Fibroblast of gingiva (primary cell): Measurements from ENCODE around the gene COL16A1.
A peak's percentile ranks its signal among the peaks of the same experiment; 100 is the strongest.

ENCODE experiments used
- DNase-seq: peaks from one replicate; pipeline ENCODE4 v3.0.0-alpha.2; 2011; ENCODE audit warnings: low read depth

COL16A1 gene

GRCh38 chr1:31665234-31665878, 38.5 kb downstream of the COL16A1 start:
- DNase-seq: no peak

DNA sequence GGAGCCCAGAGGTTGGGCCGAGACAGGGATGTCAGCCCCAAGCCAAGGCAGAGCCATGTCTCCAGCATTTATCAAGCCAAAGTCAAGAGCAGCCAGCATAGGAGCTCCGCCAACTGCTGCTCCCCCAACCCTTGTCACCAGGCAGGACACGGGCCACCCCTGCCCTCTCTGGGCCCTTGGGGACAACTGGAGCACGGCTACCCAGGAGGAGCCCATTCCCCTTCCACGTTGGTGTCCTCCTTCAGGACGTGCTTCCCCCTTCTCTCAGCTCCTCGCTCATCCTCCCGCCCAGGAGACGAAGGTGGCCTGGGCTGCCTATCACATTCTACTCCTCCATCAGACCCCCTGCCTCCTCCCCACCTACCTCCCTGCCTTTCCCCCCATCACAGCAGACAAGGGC, 39.3 kb downstream of the COL16A1 start:
- DNase-seq: no peak

DNA sequence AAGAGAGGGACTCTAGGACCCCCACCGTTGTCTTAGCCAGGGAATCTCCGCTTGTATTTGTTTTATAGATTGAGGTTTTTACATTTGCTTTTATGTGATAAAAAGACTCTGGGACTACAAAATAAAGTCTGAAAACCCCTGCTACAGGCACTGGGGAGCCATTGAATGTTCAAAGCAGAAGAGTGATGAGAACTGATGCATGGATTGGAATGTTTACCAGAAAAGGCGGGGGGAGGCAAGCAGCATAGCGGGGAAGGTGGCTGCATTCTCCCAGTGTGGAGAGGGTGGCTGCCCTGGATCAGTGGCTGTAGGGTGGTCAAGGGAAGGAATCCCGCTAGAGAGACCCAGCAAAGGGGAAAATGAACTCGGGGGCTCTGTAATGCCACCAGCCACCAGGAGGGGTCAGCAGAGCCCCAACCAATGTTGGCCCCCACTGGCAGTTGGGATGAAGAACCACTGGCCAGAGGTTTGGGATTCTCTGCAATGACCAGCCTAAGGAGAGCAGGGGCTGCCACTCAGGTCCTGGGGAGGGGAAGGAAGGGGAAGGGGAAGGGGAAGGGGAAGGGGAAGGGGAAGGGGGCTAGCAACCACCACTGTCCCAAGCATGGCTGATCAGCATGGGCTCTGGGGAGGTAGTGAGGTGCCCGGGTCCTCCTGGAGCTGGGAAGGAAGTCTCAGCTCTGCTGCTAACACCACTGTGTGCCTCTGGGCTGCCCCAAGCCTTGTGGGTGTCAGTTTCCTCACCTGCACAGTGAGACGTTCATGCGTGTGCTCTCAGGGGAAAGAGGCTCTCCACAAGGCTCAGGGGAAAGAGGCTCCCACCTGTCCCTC, 40.0 kb downstream of the COL16A1 start:
- no peak for DNase-seq

GRCh38 chr1:31662463-31662862, 41.4 kb downstream of the COL16A1 start:
- no peak for DNase-seq

- peak; percentile 17 for DNase-seq
Observed at GRCh38 chr1:31661856-31662255, 42.0 kb downstream of the COL16A1 start.

GRCh38 chr1:31660871-31661455, 42.9 kb downstream of the COL16A1 start:
- no peak for DNase-seq

GRCh38 chr1:31659889-31660288, 43.9 kb downstream of the COL16A1 start:
- no peak for DNase-seq

DNA sequence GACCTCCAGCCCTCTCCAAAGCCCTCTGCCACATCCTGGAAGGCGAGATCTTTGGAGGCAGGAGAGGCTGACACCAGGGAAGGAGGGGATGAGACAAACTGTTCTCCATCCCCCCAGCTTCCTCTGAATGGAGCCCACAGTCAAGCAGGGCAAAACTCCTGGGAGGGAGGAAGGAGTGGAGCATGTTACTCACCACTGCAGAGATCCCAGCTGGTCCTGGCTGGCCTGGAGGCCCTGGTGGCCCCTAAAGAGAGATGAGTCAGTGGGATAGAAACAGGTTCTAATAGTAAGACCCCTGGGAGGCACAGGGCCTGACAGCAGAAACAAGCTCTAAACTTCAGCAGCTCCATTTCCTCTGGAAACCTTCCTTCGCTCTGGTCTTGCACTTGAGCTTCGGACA, 45.1 kb downstream of the COL16A1 start:
- no peak for DNase-seq

GRCh38 chr1:31657972-31658510, 45.8 kb downstream of the COL16A1 start:
- DNase-seq: no peak

DNA sequence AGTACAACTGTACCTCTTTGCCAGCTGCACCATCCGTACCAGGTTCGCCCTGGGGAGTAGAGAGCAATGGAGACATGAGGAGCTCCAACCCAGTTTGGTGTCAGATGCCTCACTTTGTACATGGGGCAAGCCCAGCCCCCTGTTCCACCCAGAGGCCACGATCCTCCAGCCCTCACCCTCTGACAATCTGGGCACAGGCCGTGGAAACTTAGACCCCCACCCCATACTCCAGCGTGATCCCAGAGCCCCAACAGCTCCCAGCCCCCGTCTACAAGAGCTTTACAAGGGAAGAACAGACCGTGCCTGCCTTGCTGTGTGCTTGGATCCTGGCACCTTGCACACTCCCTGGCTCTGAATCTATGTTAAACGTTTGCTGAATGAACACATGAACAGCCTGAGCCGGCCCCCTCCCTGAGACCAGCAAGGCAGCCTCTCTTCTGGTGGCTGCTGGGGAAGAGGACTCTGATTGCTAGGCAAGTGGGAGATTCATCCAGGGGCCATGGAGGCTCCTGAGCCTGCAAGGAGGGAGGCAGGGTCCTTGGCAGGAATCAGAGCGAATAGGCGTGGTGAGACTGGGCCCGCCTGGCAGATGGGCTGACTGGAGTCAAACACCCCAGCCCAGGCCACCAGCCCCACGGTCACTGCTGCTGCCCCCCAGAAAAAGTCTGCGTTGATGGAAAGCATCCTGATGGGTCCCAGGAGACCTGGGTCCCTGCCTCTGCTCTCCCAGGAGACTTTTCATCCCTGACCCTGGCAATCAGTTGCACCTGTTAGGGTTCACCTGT, 46.6 kb downstream of the COL16A1 start:
- DNase-seq: no peak

DNA sequence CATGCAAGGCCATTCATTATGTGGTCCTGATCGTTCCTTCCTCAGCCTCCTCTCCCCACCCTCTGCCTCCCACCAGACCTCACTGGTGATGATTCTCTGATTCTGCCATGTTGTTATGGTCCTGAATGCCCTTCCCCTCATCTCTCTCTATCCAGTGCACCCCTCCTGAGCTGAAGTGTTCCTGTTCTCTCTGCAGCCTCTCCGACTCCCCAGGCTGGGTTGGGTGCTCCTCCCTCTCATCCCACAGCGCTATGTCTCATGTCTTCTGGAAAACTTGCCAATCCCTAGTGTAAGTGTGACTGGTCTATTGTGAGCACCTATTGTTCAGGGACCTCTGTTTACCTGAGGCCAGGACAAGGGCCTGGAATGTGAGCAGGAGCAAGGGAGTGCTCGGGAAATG, 48.1 kb downstream of the COL16A1 start:
- no peak for DNase-seq

DNA sequence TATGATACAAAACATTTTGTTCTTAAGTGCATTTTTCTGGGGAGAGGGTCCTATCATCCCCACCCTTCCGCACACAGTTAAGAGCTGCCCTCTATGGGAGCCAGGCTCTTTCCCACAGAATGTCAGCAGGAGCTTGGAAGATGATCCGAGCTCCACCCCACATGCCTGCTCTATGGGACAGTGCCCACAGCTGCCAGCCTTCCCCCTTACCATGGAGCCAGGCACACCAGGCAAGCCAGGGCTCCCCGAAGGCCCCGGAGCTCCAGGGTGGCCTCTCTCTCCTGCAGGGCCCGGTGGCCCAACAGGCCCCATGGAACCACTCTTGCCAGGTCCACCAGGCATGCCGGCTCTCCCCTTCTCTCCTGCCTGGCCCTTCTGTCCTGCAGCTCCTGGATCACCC, 48.7 kb downstream of the COL16A1 start:
- DNase-seq: no peak

DNA sequence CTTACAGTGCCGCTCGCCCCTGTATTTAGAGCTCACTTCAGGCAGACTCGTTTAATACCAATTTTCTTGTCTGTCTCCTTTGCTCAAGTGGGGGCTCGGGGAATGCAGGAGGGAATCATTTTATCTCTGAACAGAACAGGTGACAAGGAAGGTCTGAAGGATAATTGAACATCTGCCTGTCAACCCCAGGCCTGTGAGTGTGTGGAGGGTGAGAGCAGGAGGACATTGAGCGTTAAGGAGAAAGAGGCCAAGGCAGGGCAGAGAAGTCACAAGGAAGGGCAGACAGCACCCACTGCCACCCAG, 49.4 kb downstream of the COL16A1 start:
- DNase-seq: no peak

DNA sequence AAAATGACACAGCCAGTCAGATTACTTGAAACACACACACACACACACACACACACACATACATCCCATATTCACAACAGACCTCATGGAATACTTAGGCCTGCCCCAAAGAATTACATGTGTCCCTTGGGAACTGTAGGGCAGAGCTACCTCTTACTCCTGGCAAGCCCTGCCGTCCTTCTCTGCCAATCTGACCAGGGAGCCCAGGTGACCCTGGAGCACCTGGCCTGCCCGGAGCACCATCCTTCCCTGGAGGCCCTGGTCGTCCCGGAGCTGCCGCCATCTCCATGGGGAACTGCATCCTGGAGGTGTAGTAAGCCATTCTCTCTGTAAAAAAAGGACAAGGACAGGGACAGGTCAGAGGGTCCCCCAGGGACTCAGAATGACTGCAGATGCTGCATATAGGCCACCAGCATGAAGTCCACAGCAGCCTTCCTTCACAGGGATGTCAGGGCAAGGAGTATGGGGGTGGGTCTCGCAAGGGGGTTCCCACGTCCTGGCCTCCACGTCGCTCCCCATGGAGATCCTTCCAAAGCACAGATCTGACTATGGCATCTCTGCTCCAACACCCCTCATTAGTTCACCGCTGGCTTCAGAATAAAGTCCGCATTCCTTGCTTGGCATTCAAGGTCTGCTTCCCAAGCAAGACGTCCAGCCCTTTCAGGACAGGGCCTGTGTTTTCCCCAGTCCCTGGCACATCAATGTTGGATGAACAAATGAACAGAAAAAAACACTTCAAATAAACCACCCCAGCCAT, 49.9 kb downstream of the COL16A1 start:
- no peak for DNase-seq

- no peak for DNase-seq
Observed at GRCh38 chr1:31652891-31653499, 50.8 kb downstream of the COL16A1 start.

GRCh38 chr1:31651766-31652165, 52.1 kb downstream of the COL16A1 start:
- no peak for DNase-seq

DNA sequence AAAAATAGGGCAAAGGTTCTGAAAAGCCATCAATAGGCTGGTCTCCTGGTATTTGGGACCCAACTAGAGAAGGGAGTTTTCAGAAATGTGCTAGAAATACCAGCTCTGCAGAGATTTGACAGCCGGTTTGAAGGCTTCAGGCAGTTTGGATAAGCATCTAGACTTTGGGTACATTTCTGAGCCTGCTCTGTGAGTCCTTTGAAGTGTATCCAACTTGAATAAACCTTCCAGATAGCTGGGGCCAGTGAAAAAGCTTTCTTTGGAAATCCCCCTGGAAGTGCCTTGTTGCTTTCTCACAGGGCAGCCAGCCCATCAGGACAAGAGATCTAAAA, 52.8 kb downstream of the COL16A1 start:
- no peak for DNase-seq

DNA sequence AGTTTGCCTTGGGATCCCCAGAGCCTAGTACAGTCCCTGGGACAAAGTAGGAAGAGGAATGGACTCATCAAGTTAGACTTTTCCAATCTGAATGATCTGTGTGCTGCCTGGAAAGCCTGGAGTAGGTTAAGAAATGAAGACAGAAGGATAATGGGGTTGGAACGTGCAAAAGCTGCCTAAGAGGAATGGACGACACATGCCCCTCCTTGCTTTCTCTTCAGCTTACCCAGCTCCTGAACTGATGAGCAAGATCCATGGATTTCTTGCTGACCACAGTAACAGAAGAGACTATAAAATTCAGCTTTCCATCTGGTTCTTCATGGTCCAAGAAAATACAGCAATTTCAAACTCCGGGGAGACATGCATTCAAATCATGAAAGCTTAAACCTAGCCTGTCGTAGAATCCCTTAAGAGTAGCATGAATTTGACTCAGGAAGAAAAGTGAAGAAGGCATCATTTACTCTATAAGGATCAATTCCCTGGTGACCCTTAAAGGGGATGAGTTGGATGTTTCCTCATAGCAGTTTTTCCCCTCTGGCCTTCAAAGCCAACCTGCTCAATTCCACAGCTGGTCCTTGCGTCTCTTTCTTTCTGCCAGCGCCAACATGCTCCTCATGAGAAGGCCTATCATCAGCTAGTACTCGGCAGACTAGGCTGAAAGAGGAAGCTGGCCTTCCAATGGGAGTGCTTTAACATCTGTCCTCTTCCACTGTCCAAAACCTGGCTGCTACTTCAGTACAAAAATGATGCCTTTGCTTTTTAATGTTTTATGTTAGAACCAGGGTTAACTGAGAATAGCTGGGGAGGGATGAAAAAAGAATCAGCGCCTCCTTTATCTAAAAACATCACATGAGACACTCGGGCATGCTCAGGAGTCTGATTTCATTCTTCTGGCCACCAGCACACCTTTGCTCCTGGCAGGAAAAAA, 53.4 kb downstream of the COL16A1 start:
- DNase-seq: no peak

DNA sequence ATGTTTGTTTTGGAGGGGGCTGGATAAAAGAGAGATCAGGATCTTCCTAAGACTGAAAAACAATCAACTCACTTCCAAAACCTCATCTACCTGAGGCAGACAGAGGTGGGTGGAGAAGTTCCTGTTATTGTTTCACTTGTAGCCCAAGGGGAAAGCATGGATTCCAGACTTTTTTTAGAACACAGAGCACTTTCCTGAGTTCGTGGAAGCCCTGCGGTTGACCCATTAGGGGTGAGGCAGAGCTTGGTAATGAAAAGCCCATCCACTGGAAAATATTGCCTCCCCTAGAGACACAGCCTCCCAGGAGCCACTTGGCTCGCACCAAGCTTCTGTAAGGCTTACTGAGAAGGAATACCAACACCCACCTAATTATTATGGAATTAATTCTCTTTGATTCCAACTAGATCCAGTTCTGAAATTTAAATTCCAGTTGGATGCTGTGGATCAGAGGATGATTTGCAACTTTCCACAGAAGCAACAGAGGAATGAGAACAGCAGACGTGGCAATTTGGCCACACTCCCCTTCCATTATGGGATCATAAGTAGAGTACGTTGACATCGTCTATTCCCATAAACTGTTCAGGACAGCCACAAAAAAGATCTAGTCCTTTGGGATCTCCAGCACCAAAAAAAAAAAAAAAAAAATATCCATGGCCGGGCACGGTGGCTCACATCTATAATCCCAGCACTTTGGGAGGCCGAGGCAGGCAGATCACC, 55.0 kb downstream of the COL16A1 start:
- no peak for DNase-seq

DNA sequence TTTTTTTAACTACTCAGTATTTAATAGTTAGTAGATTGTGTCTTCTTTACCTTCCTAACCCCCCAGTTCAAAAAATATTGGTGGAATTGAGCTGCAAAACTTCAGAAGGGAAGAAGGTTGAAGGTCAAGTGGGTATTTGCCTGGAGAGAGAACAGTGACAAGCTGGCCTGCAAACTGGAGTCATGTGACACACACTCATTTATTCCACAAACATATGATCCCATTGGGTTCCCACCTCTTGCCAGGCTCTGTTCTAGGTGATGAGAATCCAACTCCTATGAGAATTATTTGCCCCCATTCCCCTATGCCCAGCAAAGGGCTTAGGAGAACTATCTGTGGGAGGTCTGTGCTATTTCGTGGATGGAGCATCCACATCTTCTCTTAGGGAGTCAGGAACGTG, 55.6 kb downstream of the COL16A1 start:
- DNase-seq: no peak
